ENCODE results near the gene PNCK. TPM values are rescaled to one million over a fixed set of nuclear protein-coding genes. Genes with fewer than 3 reads are reported as not detected.
A peak's percentile ranks its signal among the peaks of the same experiment; 100 is the strongest.

Gene PNCK
- total RNA-seq, 1 donor = 0.36 TPM

DNA sequence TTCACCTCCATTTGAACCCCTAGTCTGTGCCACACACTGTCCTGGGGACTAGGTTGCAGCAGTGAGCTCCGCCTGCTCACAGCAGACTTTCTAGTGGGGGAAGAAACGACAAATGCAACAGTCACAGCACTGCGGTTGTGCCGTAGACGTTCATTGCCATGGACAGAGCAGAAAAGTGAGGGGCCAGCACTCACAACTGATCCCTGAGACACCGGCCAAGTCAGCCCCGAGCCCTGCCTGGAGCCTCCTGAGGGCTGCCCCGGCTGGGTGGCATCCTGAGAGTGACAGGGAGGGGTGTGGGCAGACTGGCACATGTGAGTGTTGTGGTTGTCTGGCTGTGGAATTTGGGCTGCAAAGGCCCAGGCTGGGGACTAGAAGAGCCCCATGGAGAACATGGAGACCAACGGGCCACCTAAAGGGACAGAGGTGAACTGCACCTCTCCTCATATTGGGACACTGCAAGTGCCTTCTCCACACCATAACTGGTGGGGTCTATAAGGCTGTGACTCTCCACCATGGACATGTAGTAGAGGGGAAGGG lies 22.0 kb downstream of the PNCK start:
- H3K36me3 ChIP-seq (ENCODE audit: insufficient read depth, low read length) = no peaks in the 10 kb centered on the region
- H3K27ac ChIP-seq (ENCODE audit: low read depth, low read length) = no peak overlapping the region
- H3K9me3 ChIP-seq (ENCODE audit: low read depth, low read length) = no peaks in the 10 kb centered on the region
- H3K4me1 ChIP-seq (ENCODE audit: insufficient read depth, low read length) = no peaks in the 10 kb centered on the region
- TF ChIP-seq, protein P1, sequence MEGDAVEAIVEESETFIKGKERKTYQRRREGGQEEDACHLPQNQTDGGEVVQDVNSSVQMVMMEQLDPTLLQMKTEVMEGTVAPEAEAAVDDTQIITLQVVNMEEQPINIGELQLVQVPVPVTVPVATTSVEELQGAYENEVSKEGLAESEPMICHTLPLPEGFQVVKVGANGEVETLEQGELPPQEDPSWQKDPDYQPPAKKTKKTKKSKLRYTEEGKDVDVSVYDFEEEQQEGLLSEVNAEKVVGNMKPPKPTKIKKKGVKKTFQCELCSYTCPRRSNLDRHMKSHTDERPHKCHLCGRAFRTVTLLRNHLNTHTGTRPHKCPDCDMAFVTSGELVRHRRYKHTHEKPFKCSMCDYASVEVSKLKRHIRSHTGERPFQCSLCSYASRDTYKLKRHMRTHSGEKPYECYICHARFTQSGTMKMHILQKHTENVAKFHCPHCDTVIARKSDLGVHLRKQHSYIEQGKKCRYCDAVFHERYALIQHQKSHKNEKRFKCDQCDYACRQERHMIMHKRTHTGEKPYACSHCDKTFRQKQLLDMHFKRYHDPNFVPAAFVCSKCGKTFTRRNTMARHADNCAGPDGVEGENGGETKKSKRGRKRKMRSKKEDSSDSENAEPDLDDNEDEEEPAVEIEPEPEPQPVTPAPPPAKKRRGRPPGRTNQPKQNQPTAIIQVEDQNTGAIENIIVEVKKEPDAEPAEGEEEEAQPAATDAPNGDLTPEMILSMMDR (IDR thresholded peaks at IDR 0.05; ENCODE audit: extremely low read depth, low read depth, low read length) = peak; percentile 22
- peaks cover 8% of the 10 kb centered on the region for H3K27me3 ChIP-seq (ENCODE audit: insufficient read depth, low read length)
- H3K4me3 ChIP-seq (ENCODE audit: insufficient read depth, low read length) = no peak overlapping the region
- no peak overlapping the region for H2AFZ ChIP-seq (ENCODE audit: low read length)
- DNase-seq (ENCODE audit: insufficient read length, low spot score, missing footprints) = peak; percentile 89
- H3K4me2 ChIP-seq (ENCODE audit: insufficient read depth, low read length) = no peak overlapping the region
- H4K20me1 ChIP-seq (ENCODE audit: insufficient read depth, low read length) = no peaks in the 10 kb centered on the region
- no peaks in the 10 kb centered on the region for H3K79me2 ChIP-seq (ENCODE audit: insufficient read depth, low read length)

DNA sequence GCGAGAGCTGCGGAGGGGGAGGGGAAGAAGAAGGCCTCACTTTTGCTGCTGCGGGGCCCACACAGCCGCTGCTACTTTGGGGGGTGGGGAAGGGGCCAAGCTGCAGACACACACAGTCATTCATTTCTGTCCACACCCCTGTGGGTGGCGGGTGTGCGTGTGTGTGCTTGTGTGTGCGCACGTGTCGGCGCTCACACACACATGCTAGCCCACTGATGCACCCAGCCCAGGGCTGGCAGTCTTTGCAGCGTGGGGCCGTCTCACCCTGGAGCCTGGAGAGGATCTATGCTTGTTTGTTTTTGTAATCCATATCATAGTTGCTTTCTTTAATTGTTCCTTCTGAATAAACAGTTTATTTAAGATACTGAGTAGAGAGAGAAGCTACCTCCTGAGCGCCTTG lies 22.7 kb downstream of the PNCK start:
- Histone ChIP-seq H3K4me2 (ENCODE audit: insufficient read depth, low read length) (no peak overlapping the region), H4K20me1 (ENCODE audit: insufficient read depth, low read length) (no peaks in the 10 kb centered on the region), H3K4me1 (ENCODE audit: insufficient read depth, low read length) (no peaks in the 10 kb centered on the region), H2AFZ (ENCODE audit: low read length) (no peak overlapping the region), H3K27ac (ENCODE audit: low read depth, low read length) (no peak overlapping the region), H3K27me3 (ENCODE audit: insufficient read depth, low read length) (peaks cover 15% of the 10 kb centered on the region), H3K36me3 (ENCODE audit: insufficient read depth, low read length) (no peaks in the 10 kb centered on the region), H3K79me2 (ENCODE audit: insufficient read depth, low read length) (no peaks in the 10 kb centered on the region), H3K4me3 (ENCODE audit: insufficient read depth, low read length) (no peak overlapping the region), H3K9me3 (ENCODE audit: low read depth, low read length) (no peaks in the 10 kb centered on the region)
- DNase-seq (ENCODE audit: insufficient read length, low spot score, missing footprints) = peak; percentile 56
- TF ChIP-seq, protein P1 (IDR thresholded peaks at IDR 0.05; ENCODE audit: extremely low read depth, low read depth, low read length) = no peak

DNA sequence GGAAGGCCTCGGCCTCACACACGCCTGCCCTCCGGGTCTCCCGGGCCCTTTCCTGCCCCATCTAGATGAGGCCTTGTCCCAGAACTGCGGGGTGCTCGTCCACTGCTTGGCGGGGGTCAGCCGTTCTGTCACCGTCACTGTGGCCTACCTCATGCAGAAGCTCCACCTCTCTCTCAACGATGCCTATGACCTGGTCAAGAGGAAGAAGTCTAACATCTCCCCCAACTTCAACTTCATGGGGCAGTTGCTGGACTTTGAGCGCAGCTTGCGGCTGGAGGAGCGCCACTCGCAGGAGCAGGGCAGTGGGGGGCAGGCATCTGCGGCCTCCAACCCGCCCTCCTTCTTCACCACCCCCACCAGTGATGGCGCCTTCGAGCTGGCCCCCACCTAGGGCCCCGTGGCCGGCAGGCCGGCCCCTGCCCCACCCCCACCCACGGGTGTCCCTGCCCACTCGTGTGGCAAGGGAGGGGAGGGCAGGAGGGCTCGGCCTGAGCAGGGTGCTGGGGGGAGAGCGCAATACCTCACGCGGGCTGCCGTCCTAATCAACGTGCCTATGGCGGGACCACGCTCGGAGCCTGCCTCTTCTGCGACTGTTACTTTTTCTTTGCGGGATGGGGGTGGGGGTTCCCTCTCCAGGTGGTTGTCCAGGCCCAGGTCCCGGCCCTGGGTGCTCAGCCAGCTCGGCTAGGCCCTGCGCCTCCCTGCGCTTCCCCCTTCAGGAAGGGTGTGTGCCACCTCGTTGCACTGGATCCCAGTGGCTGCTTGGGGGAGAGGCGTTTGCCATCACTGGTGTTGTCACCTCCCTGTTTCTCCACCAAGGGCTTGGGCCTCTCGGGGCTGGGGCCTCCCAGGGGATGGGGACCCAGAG lies 23.5 kb downstream of the PNCK start:
- H2AFZ ChIP-seq (ENCODE audit: low read length) = no peak overlapping the region
- no peak overlapping the region for H3K4me2 ChIP-seq (ENCODE audit: insufficient read depth, low read length)
- no peaks in the 10 kb centered on the region for H3K79me2 ChIP-seq (ENCODE audit: insufficient read depth, low read length)
- H3K4me3 ChIP-seq (ENCODE audit: insufficient read depth, low read length) = no peak overlapping the region
- H3K27me3 ChIP-seq (ENCODE audit: insufficient read depth, low read length) = peaks cover 22% of the 10 kb centered on the region
- no peaks in the 10 kb centered on the region for H3K9me3 ChIP-seq (ENCODE audit: low read depth, low read length)
- peak; percentile 80 for DNase-seq (ENCODE audit: insufficient read length, low spot score, missing footprints)
- H3K36me3 ChIP-seq (ENCODE audit: insufficient read depth, low read length) = no peaks in the 10 kb centered on the region
- no peaks in the 10 kb centered on the region for H4K20me1 ChIP-seq (ENCODE audit: insufficient read depth, low read length)
- H3K4me1 ChIP-seq (ENCODE audit: insufficient read depth, low read length) = no peaks in the 10 kb centered on the region
- TF ChIP-seq, protein P1 (IDR thresholded peaks at IDR 0.05; ENCODE audit: extremely low read depth, low read depth, low read length) = no peak
- H3K27ac ChIP-seq (ENCODE audit: low read depth, low read length) = no peak overlapping the region

DNA sequence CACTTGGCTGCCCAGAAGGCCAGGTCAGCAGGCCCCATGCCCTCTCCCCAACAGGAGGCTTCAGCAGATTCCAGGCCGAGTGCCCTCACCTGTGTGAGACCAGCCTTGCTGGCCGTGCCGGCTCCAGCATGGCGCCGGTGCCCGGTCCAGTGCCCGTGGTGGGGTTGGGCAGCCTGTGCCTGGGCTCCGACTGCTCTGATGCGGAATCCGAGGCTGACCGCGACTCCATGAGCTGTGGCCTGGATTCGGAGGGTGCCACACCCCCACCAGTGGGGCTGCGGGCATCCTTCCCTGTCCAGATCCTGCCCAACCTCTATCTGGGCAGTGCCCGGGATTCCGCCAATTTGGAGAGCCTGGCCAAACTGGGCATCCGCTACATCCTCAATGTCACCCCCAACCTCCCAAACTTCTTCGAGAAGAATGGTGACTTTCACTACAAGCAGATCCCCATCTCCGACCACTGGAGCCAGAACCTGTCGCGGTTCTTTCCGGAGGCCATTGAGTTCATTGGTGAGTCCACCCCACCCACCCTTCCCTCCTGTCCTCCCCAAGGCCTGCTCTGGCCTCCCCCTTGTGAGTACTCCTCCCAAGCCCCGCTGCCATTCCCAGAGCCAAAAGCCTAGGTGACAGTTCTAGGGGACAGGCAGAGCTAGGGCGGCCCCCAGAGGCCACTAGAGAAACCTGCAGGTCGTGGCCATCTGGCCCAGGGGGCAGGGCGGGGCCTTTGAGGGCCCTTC lies 24.3 kb downstream of the PNCK start:
- TF ChIP-seq, protein P1 (IDR thresholded peaks at IDR 0.05; ENCODE audit: extremely low read depth, low read depth, low read length) = peak; percentile 14
- Histone ChIP-seq H3K27me3 (ENCODE audit: insufficient read depth, low read length) (peaks cover 25% of the 10 kb centered on the region), H3K4me3 (ENCODE audit: insufficient read depth, low read length) (no peak overlapping the region), H3K36me3 (ENCODE audit: insufficient read depth, low read length) (no peaks in the 10 kb centered on the region), H3K27ac (ENCODE audit: low read depth, low read length) (no peak overlapping the region), H2AFZ (ENCODE audit: low read length) (no peak overlapping the region), H3K4me1 (ENCODE audit: insufficient read depth, low read length) (no peaks in the 10 kb centered on the region), H3K9me3 (ENCODE audit: low read depth, low read length) (no peaks in the 10 kb centered on the region), H3K79me2 (ENCODE audit: insufficient read depth, low read length) (no peaks in the 10 kb centered on the region), H3K4me2 (ENCODE audit: insufficient read depth, low read length) (no peak overlapping the region), H4K20me1 (ENCODE audit: insufficient read depth, low read length) (no peaks in the 10 kb centered on the region)
- DNase-seq (ENCODE audit: insufficient read length, low spot score, missing footprints) = peak; percentile 95
